Colonic mucosa (tissue), 4 donors: ENCODE measurements around the gene USP46. TPM values are rescaled to one million over a fixed set of nuclear protein-coding genes. Genes with fewer than 3 reads are reported as not detected.

ENCODE experiments used
- DNase-seq: peaks from one replicate; pipeline ENCODE4 v3.0.0-alpha.2; 2020
- H3K27ac ChIP-seq: fragments of 200-600 bp; one replicate; pipeline ENCODE4 v1.8.0; 2021
- H3K27me3 ChIP-seq: fragments of 200-600 bp; one replicate; pipeline ENCODE4 v1.8.0; 2021
- H3K36me3 ChIP-seq: fragments of 200-600 bp; one replicate; pipeline ENCODE4 v1.8.0; 2021
- H3K4me1 ChIP-seq: fragments of 200-600 bp; one replicate; pipeline ENCODE4 v1.8.0; 2021; ENCODE audit warnings: mild to moderate bottlenecking
- H3K4me3 ChIP-seq: fragments of 200-600 bp; one replicate; pipeline ENCODE4 v1.8.0; 2021
- H3K9ac ChIP-seq, 2 donors: one replicate each; pipeline ENCODE4 v1.7.0; 2013; ENCODE audit warnings: control low read depth in 2 of 2, low read depth in 2 of 2, low read length in 2 of 2
- H3K9me3 ChIP-seq: fragments of 200-600 bp; one replicate; pipeline ENCODE4 v1.8.0; 2021
- intact Hi-C: fragments of 100-400 bp; cut with DNase I; formaldehyde crosslinking; loops from one replicate; pipeline ENCODE4 v1.14.1; 2022
- total RNA-seq, 2 donors: library from RNA; stranded (reverse); fragmentation: NEBNext Ultra II Directional in 1 of 2; extraction: Animal tissue kit (Norgen Biotek cat#: 25700) in 1 of 2; gene quantifications; one replicate each; pipeline ENCODE4 v1.2.1, GENCODE V29; 2021
- TF ChIP-seq, protein P1 (sequence below): fragments of 200-600 bp; IDR thresholded peaks from one replicate; pipeline ENCODE4 v1.8.0; 2022; ENCODE audit warnings: antibody characterized with exemption, mild to moderate bottlenecking
- donor health status: healthy.
- donor health status: DM: no; HTN: no; CAD: no.
- donor health status: DM: no; HTN: no; CAD: no.

USP46 gene
- total RNA-seq, 2 donors from 2014 or later = 10.0 to 15.0 TPM

DNA sequence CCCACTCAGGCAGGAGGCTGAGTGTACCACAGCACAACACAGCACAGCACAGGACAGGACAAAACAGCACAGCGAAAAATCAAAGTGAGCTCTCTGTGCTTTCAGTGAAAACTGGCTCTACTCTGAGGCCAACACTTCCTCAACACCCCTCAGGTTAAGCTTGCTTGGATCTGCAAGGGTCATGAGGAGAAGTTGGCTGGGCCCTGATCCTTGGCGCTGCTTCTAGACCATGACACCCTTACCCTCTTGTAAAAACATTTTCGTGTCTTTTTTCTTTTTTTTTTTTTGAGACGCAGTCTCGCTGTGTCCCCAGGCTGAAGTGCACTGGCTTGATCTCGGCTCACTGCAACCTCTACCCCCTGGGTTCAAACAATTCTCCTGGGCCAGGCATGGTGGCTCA, 25.3 kb downstream of the USP46 start:
- H3K27me3 ChIP-seq = no peaks in the 10 kb centered on the region
- H3K4me1 ChIP-seq = no peaks in the 10 kb centered on the region
- no peak overlapping the region for H3K9ac ChIP-seq
- H3K36me3 ChIP-seq = no peaks in the 10 kb centered on the region
- DNase-seq = no peak
- H3K27ac ChIP-seq = no peak overlapping the region
- no peaks in the 10 kb centered on the region for H3K9me3 ChIP-seq
- TF ChIP-seq, protein P1, sequence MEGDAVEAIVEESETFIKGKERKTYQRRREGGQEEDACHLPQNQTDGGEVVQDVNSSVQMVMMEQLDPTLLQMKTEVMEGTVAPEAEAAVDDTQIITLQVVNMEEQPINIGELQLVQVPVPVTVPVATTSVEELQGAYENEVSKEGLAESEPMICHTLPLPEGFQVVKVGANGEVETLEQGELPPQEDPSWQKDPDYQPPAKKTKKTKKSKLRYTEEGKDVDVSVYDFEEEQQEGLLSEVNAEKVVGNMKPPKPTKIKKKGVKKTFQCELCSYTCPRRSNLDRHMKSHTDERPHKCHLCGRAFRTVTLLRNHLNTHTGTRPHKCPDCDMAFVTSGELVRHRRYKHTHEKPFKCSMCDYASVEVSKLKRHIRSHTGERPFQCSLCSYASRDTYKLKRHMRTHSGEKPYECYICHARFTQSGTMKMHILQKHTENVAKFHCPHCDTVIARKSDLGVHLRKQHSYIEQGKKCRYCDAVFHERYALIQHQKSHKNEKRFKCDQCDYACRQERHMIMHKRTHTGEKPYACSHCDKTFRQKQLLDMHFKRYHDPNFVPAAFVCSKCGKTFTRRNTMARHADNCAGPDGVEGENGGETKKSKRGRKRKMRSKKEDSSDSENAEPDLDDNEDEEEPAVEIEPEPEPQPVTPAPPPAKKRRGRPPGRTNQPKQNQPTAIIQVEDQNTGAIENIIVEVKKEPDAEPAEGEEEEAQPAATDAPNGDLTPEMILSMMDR = no peak
- no peak overlapping the region for H3K4me3 ChIP-seq
- intact Hi-C loops = no loop called here

DNA sequence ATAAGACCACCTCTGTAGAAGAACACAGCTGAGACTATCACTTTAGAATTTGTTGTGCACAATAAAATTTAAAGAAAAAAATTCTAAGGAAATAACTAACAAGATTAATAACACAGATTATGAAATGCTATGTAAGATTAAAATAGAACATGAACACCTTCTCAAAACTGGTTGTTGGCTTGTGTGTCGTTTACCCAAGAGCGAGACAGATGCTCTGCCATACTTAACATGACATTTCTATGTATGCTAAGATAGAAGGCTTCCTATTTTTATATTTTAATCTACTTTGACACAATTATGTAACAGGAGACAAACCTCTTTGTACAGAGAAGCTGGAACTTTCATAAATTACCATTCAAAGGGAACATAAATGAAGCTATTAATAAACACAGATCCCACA, 30.1 kb downstream of the USP46 start:
- no peak overlapping the region for H3K9ac ChIP-seq
- H3K27me3 ChIP-seq = no peaks in the 10 kb centered on the region
- no peaks in the 10 kb centered on the region for H3K4me1 ChIP-seq
- intact Hi-C loops = no loop called here
- H3K4me3 ChIP-seq = no peak overlapping the region
- H3K9me3 ChIP-seq = no peaks in the 10 kb centered on the region
- no peaks in the 10 kb centered on the region for H3K36me3 ChIP-seq
- no peak for DNase-seq
- TF ChIP-seq, protein P1 = no peak
- no peak overlapping the region for H3K27ac ChIP-seq

DNA sequence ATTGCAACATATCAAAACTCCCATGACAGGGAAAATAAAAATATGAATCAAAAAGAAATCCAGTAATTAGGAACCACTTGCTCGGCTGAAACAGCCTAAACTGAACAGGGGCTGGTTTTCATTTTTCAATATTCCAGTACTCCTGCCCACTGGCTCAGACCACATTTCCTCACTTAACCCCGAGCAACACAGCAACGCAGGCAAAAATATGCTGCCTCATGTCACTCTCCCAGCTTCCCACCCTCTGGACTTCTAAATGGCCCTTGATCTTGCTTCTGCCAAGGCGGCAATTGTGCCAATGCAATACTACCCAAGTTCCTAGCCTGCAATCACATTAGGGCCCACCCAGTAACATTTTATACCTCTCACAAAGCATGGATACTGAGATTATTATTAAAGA, 30.6 kb downstream of the USP46 start:
- no peaks in the 10 kb centered on the region for H3K36me3 ChIP-seq
- TF ChIP-seq, protein P1 = no peak
- no peaks in the 10 kb centered on the region for H3K27me3 ChIP-seq
- no peak overlapping the region for H3K4me3 ChIP-seq
- no peak for DNase-seq
- no peak overlapping the region for H3K27ac ChIP-seq
- no peak overlapping the region for H3K9ac ChIP-seq
- H3K9me3 ChIP-seq = no peaks in the 10 kb centered on the region
- no peaks in the 10 kb centered on the region for H3K4me1 ChIP-seq
- intact Hi-C loops = no loop called here

DNA sequence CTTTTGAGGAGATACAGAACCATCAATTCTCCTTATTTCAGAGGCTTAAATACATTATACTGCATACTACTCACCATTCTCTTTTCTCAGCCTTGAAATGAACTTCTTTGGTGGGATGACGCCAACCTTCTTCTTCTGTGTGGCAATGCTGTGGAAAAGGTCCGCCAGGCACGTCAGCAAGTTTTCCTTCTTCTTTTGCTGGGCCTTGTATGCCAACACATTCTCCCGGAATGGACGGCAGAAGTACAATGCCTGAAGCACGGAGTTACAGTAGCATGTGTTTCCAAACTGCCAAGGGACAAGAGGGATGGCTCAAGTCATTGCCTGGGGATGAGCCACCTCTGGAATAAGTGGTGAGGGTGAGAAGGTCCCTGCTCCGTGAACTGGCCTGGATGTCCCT, 31.2 kb downstream of the USP46 start:
- TF ChIP-seq, protein P1 = no peak
- Histone ChIP-seq H3K4me1 (no peaks in the 10 kb centered on the region), H3K9me3 (no peaks in the 10 kb centered on the region), H3K4me3 (no peak overlapping the region), H3K9ac (no peak overlapping the region), H3K27me3 (no peaks in the 10 kb centered on the region), H3K27ac (no peak overlapping the region), H3K36me3 (no peaks in the 10 kb centered on the region)
- intact Hi-C loops = no loop called here
- no peak for DNase-seq

DNA sequence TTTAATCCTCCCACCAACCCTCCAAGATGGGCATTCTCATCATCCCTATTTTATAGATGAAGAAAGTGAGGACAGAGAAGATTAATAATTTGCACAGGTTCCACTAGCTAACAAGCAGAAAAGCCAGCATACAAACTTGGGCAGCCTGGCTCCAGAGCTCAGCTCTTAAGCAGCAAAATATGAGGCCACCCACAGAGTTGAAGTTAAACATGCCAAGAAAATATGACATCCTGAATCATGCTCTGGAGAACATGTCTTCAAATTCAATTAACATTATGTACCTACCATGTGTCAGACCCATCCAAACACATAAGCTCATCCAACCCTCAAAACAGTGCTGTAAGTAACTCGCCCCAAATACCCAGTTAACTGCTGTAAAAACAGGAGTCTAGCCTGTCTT, 33.9 kb downstream of the USP46 start:
- Histone ChIP-seq H3K9me3 (no peaks in the 10 kb centered on the region), H3K9ac (no peak overlapping the region), H3K36me3 (no peaks in the 10 kb centered on the region), H3K4me1 (no peaks in the 10 kb centered on the region), H3K4me3 (no peak overlapping the region), H3K27ac (no peak overlapping the region), H3K27me3 (no peaks in the 10 kb centered on the region)
- TF ChIP-seq, protein P1 = no peak
- intact Hi-C loops = no loop called here
- DNase-seq = no peak

DNA sequence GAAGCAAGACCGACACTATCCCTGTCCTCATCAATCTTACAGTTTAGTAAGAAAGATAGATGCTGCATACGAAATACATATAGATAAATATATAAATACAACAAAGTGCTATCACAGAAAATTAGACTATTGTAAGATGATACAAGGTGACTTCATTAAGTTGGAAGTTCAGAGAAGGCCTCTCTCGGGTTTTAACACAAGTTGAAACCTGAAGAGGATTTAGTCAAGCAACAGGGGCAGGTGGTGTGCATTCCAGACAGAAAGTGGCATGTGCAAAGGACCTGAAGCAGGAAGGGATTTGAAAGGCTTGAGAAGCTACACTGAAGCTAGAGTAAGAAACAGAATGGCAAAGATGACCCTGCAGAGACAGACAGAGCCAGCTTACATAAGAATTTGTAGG, 36.5 kb downstream of the USP46 start:
- DNase-seq = no peak
- Histone ChIP-seq H3K27ac (no peak overlapping the region), H3K4me3 (no peak overlapping the region), H3K4me1 (no peaks in the 10 kb centered on the region), H3K27me3 (no peaks in the 10 kb centered on the region), H3K9me3 (no peaks in the 10 kb centered on the region), H3K36me3 (no peaks in the 10 kb centered on the region), H3K9ac (no peak overlapping the region)
- intact Hi-C loops = no loop called here
- TF ChIP-seq, protein P1 = no peak
